GM12891 (cell line): ENCODE results near the gene FGD3.

Experiments used
- POLR2A ChIP-seq: IDR thresholded peaks from 2 replicates; pipeline ENCODE4 v1.6.1; 2011; ENCODE audit warnings: low read depth, low read length, control low read depth
- POLR2AphosphoS5 ChIP-seq: IDR thresholded peaks from 2 replicates; pipeline ENCODE4 v1.6.1; 2011; ENCODE audit warnings: low read depth, low read length, control low read depth
- TAF1 ChIP-seq: IDR thresholded peaks from 2 replicates; pipeline ENCODE4 v1.6.1; 2011; ENCODE audit warnings: low read depth, low read length, control low read depth

DNA sequence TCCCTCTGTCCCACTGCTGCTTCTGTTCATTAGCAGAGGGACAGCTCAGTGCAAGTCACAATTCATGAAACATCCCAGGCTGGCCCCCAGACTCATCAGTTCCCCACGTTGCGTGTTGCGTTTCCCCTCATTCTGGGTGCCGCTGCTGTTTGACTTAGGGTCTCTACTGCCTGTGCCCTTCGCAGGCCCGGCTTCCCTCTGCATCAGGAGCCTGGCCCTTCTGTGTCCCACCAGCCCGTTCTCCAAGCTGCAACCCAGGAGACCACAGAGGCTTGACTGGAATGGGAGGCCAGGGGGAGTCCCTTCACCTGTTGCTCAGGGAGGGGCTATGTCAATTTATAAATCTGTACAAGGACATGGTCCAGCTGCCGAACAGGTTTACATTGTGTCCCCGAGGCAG is 57.2 kb downstream of the FGD3 start:
- TF ChIP-seq POLR2AphosphoS5 (no peak), POLR2A (no peak), TAF1 (no peak)
